ENCODE results near the gene TXNDC11. TPM values are rescaled to one million over a fixed set of nuclear protein-coding genes. Genes with fewer than 3 reads are reported as not detected.
A peak's percentile ranks its signal among the peaks of the same experiment; 100 is the strongest.

TXNDC11 gene
- total RNA-seq, 4 donors from 2014 or later: 69.3 to 89.4 (median 76.9) TPM

DNA sequence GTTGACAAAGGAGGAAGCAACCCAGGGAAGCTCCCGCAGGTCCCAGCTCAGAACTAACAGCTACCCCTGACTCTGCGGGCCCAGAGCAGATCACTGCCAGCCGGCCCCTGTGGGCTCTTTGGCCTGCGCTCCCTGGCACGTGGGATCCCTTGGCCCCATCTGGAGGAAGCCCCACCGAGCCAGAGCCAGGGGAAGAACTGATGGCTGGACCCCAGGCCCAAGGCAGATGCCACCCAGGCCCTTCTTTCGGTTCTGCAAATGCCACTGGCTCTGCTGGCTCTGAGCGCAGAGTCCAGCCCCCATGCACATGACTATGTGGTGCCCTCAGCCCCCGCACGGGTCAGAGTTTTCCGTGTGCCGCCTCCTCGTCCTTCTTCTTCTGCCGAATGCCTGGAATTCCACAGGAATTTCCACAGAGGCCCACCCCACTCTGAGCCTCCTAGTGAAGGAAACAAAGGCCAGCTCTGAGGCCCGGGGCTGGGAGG lies 110.2 kb downstream of the TXNDC11 start:
- TF ChIP-seq, protein P1, sequence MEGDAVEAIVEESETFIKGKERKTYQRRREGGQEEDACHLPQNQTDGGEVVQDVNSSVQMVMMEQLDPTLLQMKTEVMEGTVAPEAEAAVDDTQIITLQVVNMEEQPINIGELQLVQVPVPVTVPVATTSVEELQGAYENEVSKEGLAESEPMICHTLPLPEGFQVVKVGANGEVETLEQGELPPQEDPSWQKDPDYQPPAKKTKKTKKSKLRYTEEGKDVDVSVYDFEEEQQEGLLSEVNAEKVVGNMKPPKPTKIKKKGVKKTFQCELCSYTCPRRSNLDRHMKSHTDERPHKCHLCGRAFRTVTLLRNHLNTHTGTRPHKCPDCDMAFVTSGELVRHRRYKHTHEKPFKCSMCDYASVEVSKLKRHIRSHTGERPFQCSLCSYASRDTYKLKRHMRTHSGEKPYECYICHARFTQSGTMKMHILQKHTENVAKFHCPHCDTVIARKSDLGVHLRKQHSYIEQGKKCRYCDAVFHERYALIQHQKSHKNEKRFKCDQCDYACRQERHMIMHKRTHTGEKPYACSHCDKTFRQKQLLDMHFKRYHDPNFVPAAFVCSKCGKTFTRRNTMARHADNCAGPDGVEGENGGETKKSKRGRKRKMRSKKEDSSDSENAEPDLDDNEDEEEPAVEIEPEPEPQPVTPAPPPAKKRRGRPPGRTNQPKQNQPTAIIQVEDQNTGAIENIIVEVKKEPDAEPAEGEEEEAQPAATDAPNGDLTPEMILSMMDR (IDR thresholded peaks at IDR 0.05): no peak
- TF ChIP-seq POLR2A (IDR thresholded peaks at IDR 0.05): no peak
- Histone ChIP-seq H3K27ac (peak overlapping the region; percentile 3 to 64 (median 42)), H3K36me3 (no peaks in the 10 kb centered on the region), H3K4me1 (peaks cover 0 to 27% (median 6%) of the 10 kb centered on the region in 4 donors), H3K4me3 (no peak overlapping the region), H3K27me3 (no peaks in the 10 kb centered on the region), H3K9me3 (no peaks in the 10 kb centered on the region)
- DNase-seq: peak in 1 of 3 donors; percentile 61

DNA sequence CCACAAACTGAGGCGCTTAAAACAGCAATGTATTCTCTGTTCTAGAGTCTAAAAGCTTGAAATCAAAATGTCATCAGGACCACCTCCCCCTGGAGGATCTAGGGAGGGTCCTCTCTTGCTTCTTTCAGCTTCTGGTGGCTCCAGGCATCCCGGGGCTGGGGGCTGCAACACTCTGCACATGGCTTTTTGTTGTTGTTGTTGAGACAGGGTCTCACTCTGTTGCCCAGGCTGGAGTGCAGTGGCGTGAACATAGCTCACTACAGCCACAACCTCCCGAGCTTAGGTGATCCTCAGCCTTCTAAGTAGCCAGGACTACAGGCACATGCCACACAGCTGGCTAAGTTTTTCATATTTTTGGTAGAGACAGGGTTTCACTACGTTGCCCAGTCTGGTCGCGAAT lies 111.4 kb downstream of the TXNDC11 start:
- no peak for TF ChIP-seq POLR2A (IDR thresholded peaks at IDR 0.05)
- TF ChIP-seq, protein P1 (IDR thresholded peaks at IDR 0.05): no peak
- Histone ChIP-seq H3K4me3 (no peak overlapping the region), H3K27me3 (no peaks in the 10 kb centered on the region), H3K4me1 (peaks cover 0 to 27% (median 6%) of the 10 kb centered on the region in 4 donors), H3K36me3 (no peaks in the 10 kb centered on the region), H3K27ac (no peak overlapping the region), H3K9me3 (no peaks in the 10 kb centered on the region)
- DNase-seq: no peak

DNA sequence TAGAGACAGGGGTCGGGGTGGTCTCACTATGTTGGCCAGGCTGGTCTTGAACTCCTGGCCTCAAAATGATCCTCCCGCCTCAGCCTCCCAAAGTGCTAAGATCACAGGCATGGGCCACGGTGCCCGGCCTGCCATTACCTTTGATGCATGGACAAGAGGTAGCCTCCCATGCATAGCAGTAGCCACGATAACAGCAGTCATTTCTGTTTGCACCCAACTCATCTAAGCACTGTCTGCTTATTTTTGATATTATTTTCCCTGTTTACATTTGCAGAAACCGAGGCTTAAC lies 111.9 kb downstream of the TXNDC11 start:
- DNase-seq: no peak
- Histone ChIP-seq H3K36me3 (no peaks in the 10 kb centered on the region), H3K4me3 (no peak overlapping the region), H3K27me3 (no peaks in the 10 kb centered on the region), H3K4me1 (peaks cover 0 to 24% (median 5%) of the 10 kb centered on the region in 4 donors), H3K9me3 (no peaks in the 10 kb centered on the region), H3K27ac (no peak overlapping the region)
- TF ChIP-seq, protein P1 (IDR thresholded peaks at IDR 0.05): no peak
- no peak for TF ChIP-seq POLR2A (IDR thresholded peaks at IDR 0.05)

DNA sequence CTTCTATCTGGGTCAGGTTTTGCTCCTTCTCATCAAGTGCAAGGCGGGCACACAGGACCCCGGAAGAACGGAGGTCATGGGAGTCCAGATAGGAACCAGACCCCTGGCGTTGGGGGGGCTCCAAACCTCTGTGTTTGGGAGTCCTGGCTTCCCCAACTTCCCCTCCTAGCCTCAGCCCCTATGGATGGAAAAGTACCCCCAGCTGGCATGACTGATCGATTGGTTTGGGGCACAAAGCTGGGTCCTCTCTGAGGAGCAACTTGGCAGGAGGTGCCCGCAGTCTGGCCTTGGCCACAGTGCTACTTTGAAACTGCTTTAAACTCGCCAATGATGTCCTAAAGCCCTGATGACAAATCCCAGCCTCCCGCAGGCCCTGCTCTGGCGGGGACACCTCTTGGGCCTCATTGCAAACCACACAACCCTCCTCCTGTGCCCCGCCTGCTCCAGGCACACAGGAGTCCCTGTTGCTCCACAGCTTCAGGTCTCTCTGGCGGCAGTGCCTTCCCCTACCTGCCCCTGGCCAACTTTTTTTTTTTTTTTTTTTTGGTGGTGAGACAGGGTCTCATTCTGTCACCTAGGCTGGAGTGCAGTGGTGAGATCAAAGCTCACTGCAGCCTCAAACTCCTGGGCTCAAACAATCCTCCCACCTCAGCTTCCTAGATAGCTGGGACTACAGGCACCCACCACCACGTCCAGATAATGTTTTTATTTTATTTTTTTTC lies 112.5 kb downstream of the TXNDC11 start:
- no peaks in the 10 kb centered on the region for H3K36me3 ChIP-seq
- no peak for DNase-seq
- no peaks in the 10 kb centered on the region for H3K9me3 ChIP-seq
- no peaks in the 10 kb centered on the region for H3K27me3 ChIP-seq
- peak overlapping the region in 3 of 4 donors; percentile 50 to 71 (median 69) for H3K27ac ChIP-seq
- TF ChIP-seq, protein P1 (IDR thresholded peaks at IDR 0.05): no peak
- TF ChIP-seq POLR2A (IDR thresholded peaks at IDR 0.05): no peak
- peaks cover 0 to 19% (median 4%) of the 10 kb centered on the region in 4 donors for H3K4me1 ChIP-seq
- peak overlapping the region in 1 of 4 donors; percentile 2 for H3K4me3 ChIP-seq

Small RNAs within 50 kb of the gene (small RNA-seq; reads per million reads assigned to genes)
- 0 reads per million in 2 donors for gene RF00017

Other genes with a start within 250 kb of the TXNDC11 start
- 10 to 100 TPM; 20.1 to 56.9 (median 32.3) TPM for gene LITAF, start 155.9 kb downstream of the TXNDC11 start, total RNA-seq
- 1 to 10 TPM; 4.2 to 5.0 (median 4.5) TPM for gene SNN, start 74.4 kb downstream of the TXNDC11 start, total RNA-seq
- 100 to 1,000 TPM in 1 of 4 donors, 10 to 100 TPM in 3; 54.9 to 122 (median 72.5) TPM for gene ZC3H7A, start 54.4 kb upstream of the TXNDC11 start, total RNA-seq
- 10 to 100 TPM; 45.2 to 83.2 (median 54.3) TPM for gene RSL1D1, start 108.7 kb upstream of the TXNDC11 start, total RNA-seq
- gene GSPT1, start 173.1 kb upstream of the TXNDC11 start, total RNA-seq: 10 to 100 TPM; 29.1 to 60.2 (median 36.0) TPM
- gene NPIPB2, start 199.2 kb upstream of the TXNDC11 start, total RNA-seq: 10 to 100 TPM in 3 of 4 donors, 1 to 10 TPM in 1; 4.7 to 48.8 (median 16.7) TPM
- gene TNFRSF17, start 222.4 kb upstream of the TXNDC11 start, total RNA-seq: not detected
- gene SNX29, start 233.9 kb upstream of the TXNDC11 start, total RNA-seq: 100 to 1,000 TPM in 1 of 4 donors, 10 to 100 TPM in 3; 12.0 to 106 (median 26.9) TPM